ENCODE data around the gene BAG5. TPM values are rescaled to one million over a fixed set of nuclear protein-coding genes. Genes with fewer than 3 reads are reported as not detected.
"Not testable (repeated sequence)": the region's sequence is repeated elsewhere in the genome, so short reads cannot be mapped to it uniquely, and the experiment has no call there.

Gene BAG5, protein sequence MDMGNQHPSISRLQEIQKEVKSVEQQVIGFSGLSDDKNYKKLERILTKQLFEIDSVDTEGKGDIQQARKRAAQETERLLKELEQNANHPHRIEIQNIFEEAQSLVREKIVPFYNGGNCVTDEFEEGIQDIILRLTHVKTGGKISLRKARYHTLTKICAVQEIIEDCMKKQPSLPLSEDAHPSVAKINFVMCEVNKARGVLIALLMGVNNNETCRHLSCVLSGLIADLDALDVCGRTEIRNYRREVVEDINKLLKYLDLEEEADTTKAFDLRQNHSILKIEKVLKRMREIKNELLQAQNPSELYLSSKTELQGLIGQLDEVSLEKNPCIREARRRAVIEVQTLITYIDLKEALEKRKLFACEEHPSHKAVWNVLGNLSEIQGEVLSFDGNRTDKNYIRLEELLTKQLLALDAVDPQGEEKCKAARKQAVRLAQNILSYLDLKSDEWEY
- total RNA-seq = 10 to 100 TPM; 23.2 to 23.8 TPM

DNA sequence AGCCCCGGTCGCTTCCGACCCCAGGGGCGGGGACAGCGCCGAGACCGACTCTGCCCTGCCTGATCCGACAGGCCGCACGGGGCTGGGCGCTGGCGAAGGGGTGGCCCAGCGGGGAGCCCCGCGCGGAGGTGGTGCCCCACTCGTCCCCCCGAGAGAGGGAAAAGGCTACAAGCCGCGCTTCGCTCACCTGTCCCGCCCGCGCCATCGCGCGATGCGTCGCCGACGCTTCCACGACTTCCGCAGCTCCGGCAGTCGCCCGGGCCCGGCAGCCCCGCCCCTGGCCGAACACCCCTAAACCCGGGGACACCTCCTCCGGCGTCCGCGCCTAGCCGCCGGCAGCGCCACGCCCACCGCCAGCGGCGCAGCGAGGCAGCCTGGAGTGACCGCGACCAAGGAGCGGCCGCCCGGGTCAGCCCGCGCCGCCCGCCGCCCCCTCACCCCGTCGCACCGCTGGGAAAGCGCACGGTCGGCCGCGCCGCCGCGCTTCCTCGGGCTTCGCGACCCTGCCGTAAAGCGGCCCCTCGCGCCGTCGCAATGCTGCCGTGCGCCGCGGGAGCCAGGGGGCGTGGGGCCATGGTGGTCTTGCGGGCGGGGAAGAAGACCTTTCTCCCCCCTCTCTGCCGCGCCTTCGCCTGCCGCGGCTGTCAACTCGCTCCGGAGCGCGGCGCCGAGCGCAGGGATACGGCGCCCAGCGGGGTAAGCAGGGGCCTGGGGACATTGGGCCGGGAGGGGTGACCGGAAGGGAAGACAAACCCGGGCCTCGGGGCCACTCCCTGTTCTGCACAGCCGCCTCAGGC is at the start of gene BAG5, which contains the start of gene COA8:
TSS of gene BAG5 (minus strand) at position 229 of the 797 bp plus-strand sequence. CDS start 1,493 bp downstream, outside the sequence.
TSS of gene COA8 (plus strand) at position 532 of the 797 bp plus-strand sequence. CDS start at position 574, 42 bp downstream.
- Mint-ChIP-seq H3K4me1 (ENCODE audit: low read depth) (peaks cover 61% of the 10 kb centered on the region), H3K4me3 (peak within 1 kb of the TSS; percentile 94), H3K36me3 (peaks cover 30% of the 10 kb centered on the region), H3K9me3 (no peaks in the 10 kb centered on the region), H3K27ac (peak within 1 kb of the TSS; percentile 90), H3K27me3 (no peaks in the 10 kb centered on the region)
- intact Hi-C loops (cut with micrococcal nuclease) = loop anchor here (1.0 to 2.0 kb wide), 4 partner anchors 34 to 152 kb away; partner anchors contain the start of genes KLC1, TRMT61A, XRCC3 and ZFYVE21
- peak; percentile 92 for DNase-seq
- CTCF ChIA-PET = interaction anchor here (0.6 to 2.6 kb wide), 6 partner anchors 15 to 981 kb away, joined by 3 to 8 read pairs (median 4); no protein-coding TSS in a partner anchor
- POLR2A ChIA-PET = interaction anchor here (0.6 to 1.4 kb wide), 9 partner anchors 13 to 868 kb away, joined by 3 to 4 read pairs (median 3); partner anchors contain the start of gene TRMT61A

DNA sequence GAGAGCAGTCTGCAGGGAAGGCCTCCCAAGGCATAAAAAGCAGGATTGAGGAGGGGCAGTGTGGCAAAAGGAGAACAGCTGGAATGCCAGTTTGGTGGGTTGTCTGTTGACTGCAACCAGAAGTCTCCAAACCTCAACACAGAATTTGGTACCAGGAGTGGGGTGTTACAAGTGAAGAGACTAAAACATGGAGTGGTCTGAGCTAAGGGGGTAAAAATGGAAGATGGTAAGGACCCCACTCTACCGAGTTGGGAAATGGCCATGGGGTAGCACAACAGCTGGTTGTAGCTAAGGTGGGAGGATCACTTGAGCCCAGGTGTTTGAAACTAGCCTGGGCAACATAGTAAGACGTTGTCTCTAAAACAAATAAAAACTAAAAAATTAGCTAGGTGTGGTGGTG is 48.8 kb upstream of the BAG5 start:
- DNase-seq = no peak
- POLR2A ChIA-PET = no interaction called here
- Mint-ChIP-seq H3K36me3 (peaks cover 7% of the 10 kb centered on the region), H3K27ac (no peak overlapping the region), H3K9me3 (peaks cover 11% of the 10 kb centered on the region), H3K27me3 (peaks cover 4% of the 10 kb centered on the region), H3K4me1 (ENCODE audit: low read depth) (peaks cover 16% of the 10 kb centered on the region), H3K4me3 (no peak overlapping the region)
- intact Hi-C loops (cut with micrococcal nuclease) = no loop called here
- CTCF ChIA-PET = no interaction called here

DNA sequence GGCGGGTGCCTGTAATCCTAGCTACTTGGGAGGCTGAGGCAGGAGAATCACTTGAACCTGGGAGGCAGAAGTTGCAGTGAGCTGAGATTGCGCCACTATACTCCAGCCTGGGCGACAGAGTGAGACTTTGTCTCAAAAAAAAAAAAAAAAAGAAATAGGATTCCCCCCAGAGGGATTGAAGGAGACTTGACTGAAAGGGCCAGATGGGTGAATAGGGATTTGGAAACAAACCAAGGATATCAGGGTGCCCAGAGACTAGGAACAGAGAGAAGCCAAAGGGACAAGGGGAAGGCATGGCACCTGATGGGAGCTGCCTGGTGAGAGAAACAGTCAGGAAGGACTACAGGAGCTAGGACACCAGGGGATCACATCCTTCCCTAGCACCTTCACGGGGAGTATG is 46.6 kb upstream of the BAG5 start:
- H3K9me3 Mint-ChIP-seq = peaks cover 11% of the 10 kb centered on the region
- DNase-seq; H3K27ac Mint-ChIP-seq; H3K27me3 Mint-ChIP-seq; H3K36me3 Mint-ChIP-seq; H3K4me3 Mint-ChIP-seq; intact Hi-C loops (cut with micrococcal nuclease); CTCF ChIA-PET; POLR2A ChIA-PET: not testable (repeated sequence)
- H3K4me1 Mint-ChIP-seq (ENCODE audit: low read depth) = peaks cover 16% of the 10 kb centered on the region

DNA sequence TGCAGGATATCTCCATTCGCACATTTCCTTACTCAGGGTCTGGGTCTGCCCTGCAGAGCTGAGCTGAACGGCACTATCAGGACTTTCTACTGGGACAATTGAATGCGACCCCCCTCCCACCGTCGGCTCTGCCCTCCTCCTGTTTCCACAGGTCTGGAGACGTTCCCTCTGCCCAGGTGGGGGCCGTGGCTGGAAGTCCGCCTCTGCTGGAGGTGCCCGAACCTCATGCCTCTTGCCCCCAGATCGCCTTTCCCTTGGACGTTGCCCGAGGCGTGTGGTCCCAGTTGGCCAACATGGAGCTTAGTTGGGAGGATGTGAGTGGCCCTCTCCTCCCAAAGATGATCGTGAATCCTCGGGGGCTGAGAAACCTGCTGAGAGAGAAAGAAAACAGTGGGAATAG is 45.4 kb upstream of the BAG5 start:
- H3K27me3 Mint-ChIP-seq = peaks cover 4% of the 10 kb centered on the region
- DNase-seq = no peak
- intact Hi-C loops (cut with micrococcal nuclease) = no loop called here
- peaks cover 11% of the 10 kb centered on the region for H3K9me3 Mint-ChIP-seq
- ChIA-PET POLR2A (interaction anchor here (0.7 kb wide), 1 partner anchor 11 kb away, joined by 3 read pairs; no protein-coding TSS in a partner anchor), CTCF (interaction anchor here (1.0 to 1.8 kb wide), 3 partner anchors 45 to 293 kb away, joined by 3 to 4 read pairs (median 3); no protein-coding TSS in a partner anchor)
- H3K4me1 Mint-ChIP-seq (ENCODE audit: low read depth) = peaks cover 16% of the 10 kb centered on the region
- no peak overlapping the region for H3K27ac Mint-ChIP-seq
- H3K36me3 Mint-ChIP-seq = peaks cover 7% of the 10 kb centered on the region
- H3K4me3 Mint-ChIP-seq = peak overlapping the region; percentile 48

DNA sequence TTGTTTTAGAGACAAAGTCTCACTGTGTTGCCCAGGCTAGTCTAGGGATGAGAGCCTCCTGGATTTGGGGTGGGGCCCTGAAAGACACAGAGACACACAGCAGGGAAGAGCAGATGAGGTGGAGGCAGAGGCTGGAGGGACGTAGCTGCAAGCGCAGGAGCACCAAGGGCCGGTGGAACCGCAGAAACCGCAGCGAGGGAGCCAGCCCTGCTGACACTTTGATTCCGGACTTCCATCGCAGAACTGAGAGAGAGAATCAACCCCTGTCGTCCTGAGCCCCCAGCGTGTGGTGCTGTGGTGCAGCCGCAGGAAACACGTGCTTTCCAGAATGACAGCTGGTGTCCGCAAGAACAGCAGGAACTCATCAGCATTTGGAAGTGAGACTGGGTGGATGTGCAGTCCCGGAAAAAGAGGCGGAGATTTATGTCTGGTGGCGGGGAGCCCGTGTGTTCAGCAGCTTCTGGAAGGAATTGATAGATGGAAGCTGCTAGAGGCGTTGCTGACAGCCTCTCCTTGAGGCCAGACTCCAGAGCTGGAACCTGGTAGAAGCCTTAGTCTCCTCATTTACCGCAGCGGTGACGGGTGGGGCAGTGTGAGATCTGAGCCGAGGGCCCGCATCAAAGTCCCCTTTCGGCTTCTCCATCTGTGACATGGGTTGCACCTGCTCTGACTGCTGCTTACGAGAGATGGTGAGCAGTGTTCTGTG is 44.7 kb upstream of the BAG5 start:
- Mint-ChIP-seq H3K9me3 (peaks cover 11% of the 10 kb centered on the region), H3K27me3 (peaks cover 4% of the 10 kb centered on the region), H3K4me1 (ENCODE audit: low read depth) (peaks cover 16% of the 10 kb centered on the region), H3K4me3 (peak overlapping the region; percentile 48), H3K36me3 (peaks cover 7% of the 10 kb centered on the region), H3K27ac (no peak overlapping the region)
- CTCF ChIA-PET = interaction anchor here (0.9 to 1.8 kb wide), 4 partner anchors 46 to 294 kb away, joined by 3 to 4 read pairs (median 3); no protein-coding TSS in a partner anchor
- peak; percentile 81 for DNase-seq
- POLR2A ChIA-PET = no interaction called here
- intact Hi-C loops (cut with micrococcal nuclease) = no loop called here

DNA sequence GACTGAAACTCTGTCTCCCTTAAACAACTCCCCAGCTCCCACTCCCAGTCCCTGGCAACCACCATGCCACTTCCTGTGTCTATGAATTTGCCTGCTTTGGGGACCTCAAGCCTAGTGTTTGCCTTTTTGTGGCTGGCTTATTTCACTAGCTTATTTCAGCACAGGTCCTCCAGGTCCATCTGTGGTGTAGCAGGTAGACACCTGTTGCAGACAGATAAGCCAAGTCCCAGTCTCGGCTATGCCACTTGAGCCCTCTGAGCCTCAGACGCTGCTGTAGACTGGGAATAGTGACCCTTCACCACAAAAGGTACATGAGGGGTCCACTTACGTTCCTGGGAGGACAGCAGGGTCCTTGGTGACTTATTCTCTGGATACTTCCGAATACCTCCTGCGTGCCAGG is 42.2 kb upstream of the BAG5 start:
- ChIA-PET CTCF (no interaction called here), POLR2A (no interaction called here)
- Mint-ChIP-seq H3K4me3 (no peak overlapping the region), H3K27me3 (peaks cover 4% of the 10 kb centered on the region), H3K9me3 (no peaks in the 10 kb centered on the region), H3K4me1 (ENCODE audit: low read depth) (peaks cover 16% of the 10 kb centered on the region), H3K36me3 (no peaks in the 10 kb centered on the region), H3K27ac (no peak overlapping the region)
- intact Hi-C loops (cut with micrococcal nuclease) = no loop called here
- DNase-seq = no peak

DNA sequence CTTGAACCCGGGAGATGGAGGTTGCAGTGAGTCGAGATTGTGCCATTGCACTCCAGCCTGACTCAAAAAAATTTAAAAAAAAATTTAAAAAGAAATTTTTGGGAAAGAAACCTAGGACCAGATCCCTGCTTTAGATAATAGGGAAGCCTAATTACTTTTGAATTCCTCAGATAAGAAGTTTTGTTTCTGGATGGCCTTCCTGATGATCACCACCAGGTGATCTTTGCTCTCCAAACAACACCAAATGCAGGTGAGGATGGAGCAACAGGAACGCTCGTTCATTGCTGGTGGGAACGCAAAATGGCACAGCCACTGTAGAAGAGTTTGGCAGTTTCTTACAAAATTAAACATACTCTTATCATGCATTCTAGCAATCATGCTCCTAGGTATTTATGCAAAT is 38.0 kb upstream of the BAG5 start:
- ChIA-PET POLR2A (no interaction called here), CTCF (no interaction called here)
- no peaks in the 10 kb centered on the region for H3K27me3 Mint-ChIP-seq
- intact Hi-C loops (cut with micrococcal nuclease) = no loop called here
- H3K27ac Mint-ChIP-seq = no peak overlapping the region
- H3K9me3 Mint-ChIP-seq = no peaks in the 10 kb centered on the region
- no peaks in the 10 kb centered on the region for H3K36me3 Mint-ChIP-seq
- DNase-seq = no peak
- no peaks in the 10 kb centered on the region for H3K4me1 Mint-ChIP-seq (ENCODE audit: low read depth)
- H3K4me3 Mint-ChIP-seq = no peak overlapping the region

DNA sequence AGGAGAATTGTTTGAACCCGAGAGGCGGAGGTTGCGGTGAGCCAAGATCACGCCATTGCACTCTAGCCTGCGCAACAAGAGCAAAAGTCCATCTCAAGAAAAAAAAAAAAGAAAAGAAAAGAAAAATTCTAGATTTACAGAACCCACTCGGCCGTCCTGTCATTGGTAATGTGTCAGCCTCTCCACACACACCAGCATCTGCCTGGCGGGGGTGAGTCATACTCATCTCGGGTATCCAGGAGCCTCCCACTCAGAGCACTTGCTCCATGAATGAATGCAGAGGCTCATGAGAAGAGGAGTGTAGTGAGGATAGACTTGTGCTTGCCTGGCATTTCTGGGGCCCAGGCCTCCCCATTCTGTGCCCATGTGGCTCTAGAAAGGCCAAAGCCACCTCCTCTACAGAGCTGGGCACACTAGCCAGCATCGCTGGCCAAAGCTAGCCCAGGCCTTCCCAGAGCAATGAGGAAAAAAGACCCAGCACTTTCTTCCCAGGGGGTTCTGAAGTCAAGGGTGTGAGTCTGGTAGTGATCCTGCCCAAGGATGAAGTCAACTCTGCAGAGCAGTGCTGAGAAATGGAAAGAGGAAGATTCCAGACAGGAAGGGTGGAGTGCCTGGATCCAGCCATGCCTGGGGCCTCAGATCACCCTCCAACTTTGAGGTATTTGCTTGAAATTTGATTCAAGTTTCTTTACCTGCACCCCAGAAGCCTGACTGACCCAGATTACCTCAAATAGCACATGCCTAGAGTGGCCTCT is 35.3 kb upstream of the BAG5 start:
- Mint-ChIP-seq H3K9me3 (no peaks in the 10 kb centered on the region), H3K4me3 (no peak overlapping the region), H3K36me3 (no peaks in the 10 kb centered on the region), H3K27ac (no peak overlapping the region), H3K4me1 (ENCODE audit: low read depth) (no peaks in the 10 kb centered on the region), H3K27me3 (no peaks in the 10 kb centered on the region)
- DNase-seq = peak; percentile 30
- intact Hi-C loops (cut with micrococcal nuclease) = no loop called here
- CTCF ChIA-PET = no interaction called here
- POLR2A ChIA-PET = no interaction called here

DNA sequence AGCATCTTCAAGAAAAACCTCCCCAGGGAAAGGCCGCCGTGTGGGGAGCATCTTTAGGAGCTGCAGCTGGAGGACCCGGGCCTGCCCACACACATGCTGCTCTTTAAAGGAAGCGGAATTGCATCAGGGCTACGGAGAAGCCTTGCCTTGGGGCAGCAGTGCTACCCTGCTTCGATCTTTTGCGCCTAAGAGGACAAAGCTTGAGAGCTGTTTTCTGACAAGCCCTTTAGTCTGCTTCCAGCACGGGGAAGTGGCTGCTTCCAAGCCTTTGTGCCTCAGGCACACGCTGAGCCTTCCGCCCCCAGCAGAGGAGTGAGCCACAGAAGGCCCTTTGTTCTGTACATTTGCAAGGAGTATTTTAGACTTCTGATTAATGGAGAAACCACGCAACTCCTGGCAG is 31.8 kb upstream of the BAG5 start:
- intact Hi-C loops (cut with micrococcal nuclease) = no loop called here

DNA sequence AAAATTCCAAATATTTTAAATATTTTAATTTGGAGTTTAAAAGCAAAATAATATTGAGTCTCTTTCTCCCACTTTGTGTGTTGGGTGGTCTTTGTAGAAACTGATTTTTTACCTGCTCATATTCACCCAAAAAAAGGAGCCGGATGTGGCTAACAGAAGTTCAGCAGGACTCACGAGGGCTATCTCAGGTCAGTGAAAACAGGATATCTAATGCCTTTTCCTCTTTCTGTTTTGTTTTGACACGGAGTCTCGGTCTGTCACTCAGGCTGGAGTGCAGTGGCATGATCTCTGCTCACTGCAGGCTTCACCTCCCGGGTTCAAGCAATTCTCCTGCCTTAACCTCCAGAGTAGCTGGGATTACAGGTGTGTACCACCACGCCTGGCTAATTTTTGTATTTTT is 31.1 kb upstream of the BAG5 start:
- Mint-ChIP-seq H3K27me3 (no peaks in the 10 kb centered on the region), H3K27ac (no peak overlapping the region), H3K4me3 (no peak overlapping the region), H3K36me3 (peaks cover 4% of the 10 kb centered on the region), H3K4me1 (ENCODE audit: low read depth) (no peaks in the 10 kb centered on the region), H3K9me3 (no peaks in the 10 kb centered on the region)
- intact Hi-C loops (cut with micrococcal nuclease) = no loop called here
- DNase-seq = no peak
- POLR2A ChIA-PET = no interaction called here
- CTCF ChIA-PET = no interaction called here

More for the DNA sequence above, 31.8 kb upstream of the BAG5 start:
- DNase-seq = no peak
- ChIA-PET POLR2A (no interaction called here), CTCF (no interaction called here)
- H3K36me3 Mint-ChIP-seq = peaks cover 1% of the 10 kb centered on the region
- no peaks in the 10 kb centered on the region for H3K27me3 Mint-ChIP-seq
- H3K27ac Mint-ChIP-seq = no peak overlapping the region
- no peak overlapping the region for H3K4me3 Mint-ChIP-seq
- no peaks in the 10 kb centered on the region for H3K4me1 Mint-ChIP-seq (ENCODE audit: low read depth)
- no peaks in the 10 kb centered on the region for H3K9me3 Mint-ChIP-seq

DNA sequence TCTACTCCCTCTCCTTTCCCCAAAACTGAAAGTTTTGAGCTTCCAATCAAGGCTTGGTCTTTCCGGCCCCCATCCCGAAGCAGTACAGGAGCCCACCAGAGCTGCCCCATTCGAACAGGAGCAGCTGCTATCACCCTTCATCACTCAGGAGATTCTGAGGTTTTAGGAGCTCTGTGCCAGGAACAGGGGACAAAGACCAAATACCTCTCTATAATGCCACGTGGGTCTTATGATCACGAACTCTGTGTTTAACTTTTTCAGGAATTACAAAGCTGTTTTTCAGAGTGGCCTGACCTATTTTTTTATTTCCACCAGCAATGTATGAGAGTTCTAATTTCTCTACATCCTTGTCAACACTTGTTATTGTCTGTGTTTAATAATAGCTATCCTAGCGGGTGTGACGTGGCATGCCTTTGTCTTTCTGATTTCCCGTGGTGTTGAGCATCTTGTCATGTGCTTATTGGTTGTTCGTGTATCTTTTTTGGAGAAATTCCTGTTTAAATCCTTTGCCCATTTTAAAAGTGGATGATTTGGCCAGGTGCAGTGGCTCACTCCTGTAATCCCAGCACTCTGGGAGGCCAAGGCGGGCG is 22.0 kb upstream of the BAG5 start:
- DNase-seq = no peak
- Mint-ChIP-seq H3K9me3 (no peaks in the 10 kb centered on the region), H3K36me3 (peaks cover 7% of the 10 kb centered on the region), H3K27me3 (no peaks in the 10 kb centered on the region), H3K4me3 (no peak overlapping the region), H3K4me1 (ENCODE audit: low read depth) (no peaks in the 10 kb centered on the region), H3K27ac (no peak overlapping the region)
- CTCF ChIA-PET = interaction anchor here (0.6 kb wide), 1 partner anchor 242 kb away, joined by 3 read pairs; no protein-coding TSS in a partner anchor
- intact Hi-C loops (cut with micrococcal nuclease) = no loop called here
- POLR2A ChIA-PET = no interaction called here
